ENCODE data around the gene LRRK1. TPM values are rescaled to one million over a fixed set of nuclear protein-coding genes. Genes with fewer than 3 reads are reported as not detected.
A peak's percentile ranks its signal among the peaks of the same experiment; 100 is the strongest.

LRRK1 gene
- total RNA-seq, 4 donors from 2014 or later: 14.8 to 29.3 (median 19.1) TPM

DNA sequence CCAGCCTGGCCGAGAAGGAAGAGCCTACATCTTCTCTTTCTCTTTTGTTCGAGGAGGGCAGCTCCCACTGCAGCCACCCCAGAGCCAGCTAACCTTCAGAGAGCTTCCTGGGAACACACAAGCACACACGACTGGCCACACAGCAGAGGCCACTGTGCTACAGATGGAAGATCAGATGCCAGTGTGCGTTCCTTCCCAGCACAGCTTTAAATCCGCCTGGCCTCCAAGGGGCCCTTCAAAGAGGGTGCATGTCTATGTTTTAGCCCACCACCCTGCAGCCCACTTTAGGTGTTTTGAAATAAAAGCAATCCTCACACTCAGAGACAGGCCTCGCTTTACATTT, 27.2 kb upstream of the LRRK1 start:
- intact Hi-C loops (cut with DNase I; ENCODE audit: low total_unique reads): no loop called here
- DNase-seq (ENCODE audit: low spot score in 2 of 2): peak in 1 of 2 donors; percentile 60
- no peak overlapping the region for H3K4me3 ChIP-seq (ENCODE audit: low read depth, poor library complexity, severe bottlenecking)
- no peak for TF ChIP-seq POLR2A (IDR thresholded peaks at IDR 0.05)
- TF ChIP-seq, protein P1, sequence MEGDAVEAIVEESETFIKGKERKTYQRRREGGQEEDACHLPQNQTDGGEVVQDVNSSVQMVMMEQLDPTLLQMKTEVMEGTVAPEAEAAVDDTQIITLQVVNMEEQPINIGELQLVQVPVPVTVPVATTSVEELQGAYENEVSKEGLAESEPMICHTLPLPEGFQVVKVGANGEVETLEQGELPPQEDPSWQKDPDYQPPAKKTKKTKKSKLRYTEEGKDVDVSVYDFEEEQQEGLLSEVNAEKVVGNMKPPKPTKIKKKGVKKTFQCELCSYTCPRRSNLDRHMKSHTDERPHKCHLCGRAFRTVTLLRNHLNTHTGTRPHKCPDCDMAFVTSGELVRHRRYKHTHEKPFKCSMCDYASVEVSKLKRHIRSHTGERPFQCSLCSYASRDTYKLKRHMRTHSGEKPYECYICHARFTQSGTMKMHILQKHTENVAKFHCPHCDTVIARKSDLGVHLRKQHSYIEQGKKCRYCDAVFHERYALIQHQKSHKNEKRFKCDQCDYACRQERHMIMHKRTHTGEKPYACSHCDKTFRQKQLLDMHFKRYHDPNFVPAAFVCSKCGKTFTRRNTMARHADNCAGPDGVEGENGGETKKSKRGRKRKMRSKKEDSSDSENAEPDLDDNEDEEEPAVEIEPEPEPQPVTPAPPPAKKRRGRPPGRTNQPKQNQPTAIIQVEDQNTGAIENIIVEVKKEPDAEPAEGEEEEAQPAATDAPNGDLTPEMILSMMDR (IDR thresholded peaks at IDR 0.05): no peak
- WGBS, 2 donors: 71 to 74% methylated on average over 6 of the region's 6 CpGs

DNA sequence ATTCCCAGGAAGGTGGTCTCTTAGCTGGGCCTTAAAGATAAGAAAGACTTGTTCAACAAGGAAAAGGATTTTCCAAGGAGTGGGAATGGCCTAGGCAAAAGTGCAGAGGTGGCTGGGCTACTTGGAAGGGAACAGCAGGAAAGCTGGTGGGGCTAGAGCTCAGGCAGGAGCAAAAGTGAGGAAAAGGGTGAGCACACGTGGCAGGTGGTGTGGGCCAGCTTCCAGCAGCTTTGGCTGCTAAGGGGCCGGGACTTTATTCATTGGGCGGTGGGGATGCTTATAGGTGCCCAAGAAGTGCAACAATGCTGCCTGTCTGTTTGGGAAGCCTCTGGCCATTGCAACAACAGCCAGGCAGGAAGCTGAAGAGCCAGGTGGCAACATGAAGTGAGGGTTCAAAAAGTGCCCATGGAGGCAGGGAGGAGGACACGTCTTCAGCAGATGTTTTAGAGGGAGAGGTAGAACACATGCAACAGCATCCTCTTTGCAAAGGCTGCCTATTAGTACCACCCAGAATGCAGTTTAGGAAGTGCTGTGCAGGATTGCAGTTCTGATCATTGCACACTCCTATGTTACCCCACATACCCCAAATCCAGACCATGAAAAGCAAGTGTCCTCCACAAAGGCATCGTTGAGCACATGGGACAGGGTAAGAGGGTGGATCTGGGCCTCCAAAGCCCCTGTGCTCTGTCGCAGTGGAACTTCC, 25.7 kb upstream of the LRRK1 start:
- no peak for TF ChIP-seq POLR2A (IDR thresholded peaks at IDR 0.05)
- TF ChIP-seq, protein P1 (IDR thresholded peaks at IDR 0.05): no peak
- intact Hi-C loops (cut with DNase I; ENCODE audit: low total_unique reads): no loop called here
- WGBS, 2 donors: 85 to 91% methylated on average over 6 of the region's 6 CpGs
- H3K4me3 ChIP-seq (ENCODE audit: low read depth, poor library complexity, severe bottlenecking): no peak overlapping the region
- DNase-seq (ENCODE audit: low spot score in 2 of 2): peak in 1 of 2 donors; percentile 66

DNA sequence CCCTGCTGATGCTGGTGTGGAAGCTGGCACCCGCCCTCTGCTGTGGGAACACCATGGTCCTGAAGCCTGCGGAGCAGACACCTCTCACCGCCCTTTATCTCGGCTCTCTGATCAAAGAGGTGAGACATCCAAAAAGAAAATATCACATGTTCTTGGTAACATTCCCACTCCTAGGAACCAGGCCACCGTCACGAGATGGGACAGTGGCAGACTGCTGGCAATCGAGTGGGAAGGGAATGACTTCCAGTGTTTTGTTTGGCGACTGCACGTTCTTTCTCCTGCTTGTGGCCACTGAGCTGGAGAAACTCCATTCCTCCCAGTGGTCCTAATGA, 25.2 kb upstream of the LRRK1 start:
- TF ChIP-seq, protein P1 (IDR thresholded peaks at IDR 0.05): no peak
- TF ChIP-seq POLR2A (IDR thresholded peaks at IDR 0.05): no peak
- no peak overlapping the region for H3K4me3 ChIP-seq (ENCODE audit: low read depth, poor library complexity, severe bottlenecking)
- intact Hi-C loops (cut with DNase I; ENCODE audit: low total_unique reads): no loop called here
- WGBS, 2 donors: 70 to 79% methylated on average over 9 of the region's 9 CpGs
- DNase-seq (ENCODE audit: low spot score in 2 of 2): peak in 1 of 2 donors; percentile 52

DNA sequence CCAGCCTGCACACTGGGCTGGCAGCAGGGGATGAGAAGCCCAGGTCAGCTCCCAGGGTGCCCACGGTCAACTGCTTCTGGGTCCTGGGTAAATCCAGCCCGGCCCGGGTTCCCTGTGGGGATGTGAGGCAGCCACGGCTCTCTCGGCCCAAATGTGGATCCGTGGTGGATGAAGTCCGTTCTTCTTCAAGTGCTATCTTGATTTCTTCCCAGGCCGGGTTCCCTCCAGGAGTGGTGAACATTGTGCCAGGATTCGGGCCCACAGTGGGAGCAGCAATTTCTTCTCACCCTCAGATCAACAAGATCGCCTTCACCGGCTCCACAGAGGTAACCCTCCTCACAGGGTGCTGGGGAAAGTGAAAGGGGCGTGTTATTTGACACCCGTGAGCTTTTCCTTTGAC, 23.4 kb upstream of the LRRK1 start:
- WGBS, 2 donors: 87 to 88% methylated on average over 11 to 13 of the region's 13 CpGs
- no peak overlapping the region for H3K4me3 ChIP-seq (ENCODE audit: low read depth, poor library complexity, severe bottlenecking)
- peak in 1 of 2 donors; percentile 78 for DNase-seq (ENCODE audit: low spot score in 2 of 2)
- intact Hi-C loops (cut with DNase I; ENCODE audit: low total_unique reads): no loop called here
- TF ChIP-seq POLR2A (IDR thresholded peaks at IDR 0.05): no peak

DNA sequence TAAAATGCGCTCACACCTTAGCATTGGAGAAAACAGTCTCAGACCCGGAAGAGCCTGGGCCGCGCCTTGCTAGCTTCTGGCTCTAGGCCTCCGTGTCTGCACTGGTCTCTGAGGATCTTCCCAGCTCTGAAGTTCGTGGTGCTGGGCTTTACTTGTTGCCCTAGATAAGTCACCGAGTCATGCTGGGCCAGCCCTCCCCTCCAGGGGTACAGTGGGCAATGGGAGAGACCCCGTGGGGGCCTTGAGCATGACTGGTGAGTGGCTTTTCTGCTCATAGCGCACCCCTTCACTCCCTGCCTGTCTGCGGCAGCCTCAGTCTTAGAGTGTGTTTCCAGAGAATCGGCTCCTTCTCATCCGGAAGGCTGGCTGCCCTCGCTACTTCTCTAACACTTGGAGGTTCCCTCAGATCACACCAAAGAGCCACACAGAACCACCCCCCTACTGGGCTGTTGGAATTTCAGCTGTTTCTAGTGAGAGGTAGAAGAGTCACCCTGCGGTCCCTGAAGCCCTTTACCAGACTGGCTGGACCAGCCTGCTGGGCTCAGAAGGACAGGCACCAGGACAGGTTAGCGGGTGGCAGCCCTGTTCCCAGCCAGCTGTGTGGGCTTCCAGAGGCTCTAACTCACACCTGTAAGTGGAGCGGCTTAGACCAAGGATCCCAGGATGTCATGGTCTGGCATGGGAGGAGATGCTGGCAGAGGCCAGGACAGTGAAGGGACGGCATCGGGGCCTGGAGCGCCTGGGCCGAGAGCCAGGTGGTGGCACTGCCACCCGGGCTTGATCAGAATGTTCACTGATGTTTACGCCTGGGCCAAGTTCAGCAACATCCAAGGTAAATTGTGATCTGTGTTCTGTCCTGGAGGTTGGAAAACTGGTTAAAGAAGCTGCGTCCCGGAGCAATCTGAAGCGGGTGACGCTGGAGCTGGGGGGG, 21.7 kb upstream of the LRRK1 start:
- TF ChIP-seq, protein P1 (IDR thresholded peaks at IDR 0.05): no peak
- no peak for TF ChIP-seq POLR2A (IDR thresholded peaks at IDR 0.05)
- WGBS, 2 donors: 79 to 82% methylated on average over 25 to 26 of the region's 26 CpGs
- intact Hi-C loops (cut with DNase I; ENCODE audit: low total_unique reads): no loop called here
- no peak overlapping the region for H3K4me3 ChIP-seq (ENCODE audit: low read depth, poor library complexity, severe bottlenecking)
- DNase-seq (ENCODE audit: low spot score in 2 of 2): peak in 1 of 2 donors; percentile 79

DNA sequence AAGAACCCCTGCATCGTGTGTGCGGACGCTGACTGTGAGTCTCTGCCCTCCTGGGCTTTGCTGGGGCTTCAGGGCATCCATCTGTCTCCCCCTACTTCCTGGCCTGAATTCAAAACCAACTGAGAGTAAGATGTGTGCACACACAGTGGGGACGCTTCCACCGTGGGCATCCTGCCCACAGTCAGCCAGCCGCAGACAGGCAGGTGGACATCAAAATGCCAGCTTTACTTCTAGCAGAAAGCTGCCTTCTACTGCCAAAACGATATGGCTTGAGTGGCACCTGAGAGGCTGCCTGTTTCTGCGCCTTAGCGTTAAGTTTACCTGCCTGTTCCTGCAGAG, 21.0 kb upstream of the LRRK1 start:
- WGBS, 2 donors: 89 to 90% methylated on average over 9 of the region's 9 CpGs
- no peak overlapping the region for H3K4me3 ChIP-seq (ENCODE audit: low read depth, poor library complexity, severe bottlenecking)
- intact Hi-C loops (cut with DNase I; ENCODE audit: low total_unique reads): no loop called here
- no peak for TF ChIP-seq POLR2A (IDR thresholded peaks at IDR 0.05)
- TF ChIP-seq, protein P1 (IDR thresholded peaks at IDR 0.05): no peak
- DNase-seq (ENCODE audit: low spot score in 2 of 2): peak in 1 of 2 donors; percentile 79
